ENCODE data around the gene PLEKHF1. TPM values are rescaled to one million over a fixed set of nuclear protein-coding genes. Genes with fewer than 3 reads are reported as not detected.

PLEKHF1 gene
- total and polyA plus RNA-seq, 2 of the 13 experiments (the other 11 are each of a cell fraction or from before 2014, with no cell fraction given): 2.9 to 3.8 TPM

GRCh38 chr19:29708554-29709439 is 43.5 kb downstream of the PLEKHF1 start (continued):
- TF ChIP-seq RFXANK (CRISPR knock-in tag; IDR thresholded peaks at IDR 0.05) (no peak), ZBTB33 (CRISPR knock-in tag; IDR thresholded peaks at IDR 0.05) (0 out of 2 replicates have a peak, but pooled peaks have one; percentile 13), ZNF232 (CRISPR knock-in tag; IDR thresholded peaks at IDR 0.05; ENCODE audit: borderline replicate concordance) (0 out of 2 replicates have a peak, but pooled peaks have one; percentile 34), ZNF792 (CRISPR knock-in tag; IDR thresholded peaks at IDR 0.05) (peak; percentile 43; the same call in 1 of the 2 replicates), HDAC2 (CRISPR knock-in tag; IDR thresholded peaks at IDR 0.05) (peak; percentile 57), GFI1 (CRISPR knock-in tag; IDR thresholded peaks at IDR 0.05; ENCODE audit: borderline replicate concordance) (peak; percentile 60; the same call in 1 of the 2 replicates), ZNF615 (CRISPR knock-in tag; IDR thresholded peaks at IDR 0.05; ENCODE audit: borderline replicate concordance) (no peak), HMG20A (CRISPR knock-in tag; IDR thresholded peaks at IDR 0.05; ENCODE audit: borderline replicate concordance) (no peak; the same call in 1 of the 2 replicates), ZNF431 (CRISPR knock-in tag; IDR thresholded peaks at IDR 0.05; ENCODE audit: borderline replicate concordance, low read depth) (no peak)
- TF ChIP-seq, protein P1, sequence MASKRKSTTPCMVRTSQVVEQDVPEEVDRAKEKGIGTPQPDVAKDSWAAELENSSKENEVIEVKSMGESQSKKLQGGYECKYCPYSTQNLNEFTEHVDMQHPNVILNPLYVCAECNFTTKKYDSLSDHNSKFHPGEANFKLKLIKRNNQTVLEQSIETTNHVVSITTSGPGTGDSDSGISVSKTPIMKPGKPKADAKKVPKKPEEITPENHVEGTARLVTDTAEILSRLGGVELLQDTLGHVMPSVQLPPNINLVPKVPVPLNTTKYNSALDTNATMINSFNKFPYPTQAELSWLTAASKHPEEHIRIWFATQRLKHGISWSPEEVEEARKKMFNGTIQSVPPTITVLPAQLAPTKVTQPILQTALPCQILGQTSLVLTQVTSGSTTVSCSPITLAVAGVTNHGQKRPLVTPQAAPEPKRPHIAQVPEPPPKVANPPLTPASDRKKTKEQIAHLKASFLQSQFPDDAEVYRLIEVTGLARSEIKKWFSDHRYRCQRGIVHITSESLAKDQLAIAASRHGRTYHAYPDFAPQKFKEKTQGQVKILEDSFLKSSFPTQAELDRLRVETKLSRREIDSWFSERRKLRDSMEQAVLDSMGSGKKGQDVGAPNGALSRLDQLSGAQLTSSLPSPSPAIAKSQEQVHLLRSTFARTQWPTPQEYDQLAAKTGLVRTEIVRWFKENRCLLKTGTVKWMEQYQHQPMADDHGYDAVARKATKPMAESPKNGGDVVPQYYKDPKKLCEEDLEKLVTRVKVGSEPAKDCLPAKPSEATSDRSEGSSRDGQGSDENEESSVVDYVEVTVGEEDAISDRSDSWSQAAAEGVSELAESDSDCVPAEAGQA (IDR thresholded peaks at IDR 0.05; ENCODE audit: low read depth): peak; percentile 30; the same call in 1 of the 2 replicates
- TF ChIP-seq, protein P1 (CRISPR knock-in tag; IDR thresholded peaks at IDR 0.05; ENCODE audit: borderline replicate concordance): no peak
- TF ChIP-seq, protein P2, sequence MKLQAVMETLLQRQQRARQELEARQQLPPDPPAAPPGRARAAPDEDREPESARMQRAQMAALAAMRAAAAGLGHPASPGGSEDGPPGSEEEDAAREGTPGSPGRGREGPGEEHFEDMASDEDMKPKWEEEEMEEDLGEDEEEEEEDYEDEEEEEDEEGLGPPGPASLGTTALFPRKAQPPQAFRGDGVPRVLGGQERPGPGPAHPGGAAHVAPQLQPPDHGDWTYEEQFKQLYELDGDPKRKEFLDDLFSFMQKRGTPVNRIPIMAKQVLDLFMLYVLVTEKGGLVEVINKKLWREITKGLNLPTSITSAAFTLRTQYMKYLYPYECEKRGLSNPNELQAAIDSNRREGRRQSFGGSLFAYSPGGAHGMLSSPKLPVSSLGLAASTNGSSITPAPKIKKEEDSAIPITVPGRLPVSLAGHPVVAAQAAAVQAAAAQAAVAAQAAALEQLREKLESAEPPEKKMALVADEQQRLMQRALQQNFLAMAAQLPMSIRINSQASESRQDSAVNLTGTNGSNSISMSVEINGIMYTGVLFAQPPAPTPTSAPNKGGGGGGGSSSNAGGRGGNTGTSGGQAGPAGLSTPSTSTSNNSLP (IDR thresholded peaks at IDR 0.05; ENCODE audit: low read depth, low read length): peak; percentile 70; the same call in 1 of the 2 replicates
- TF ChIP-seq, protein P3, sequence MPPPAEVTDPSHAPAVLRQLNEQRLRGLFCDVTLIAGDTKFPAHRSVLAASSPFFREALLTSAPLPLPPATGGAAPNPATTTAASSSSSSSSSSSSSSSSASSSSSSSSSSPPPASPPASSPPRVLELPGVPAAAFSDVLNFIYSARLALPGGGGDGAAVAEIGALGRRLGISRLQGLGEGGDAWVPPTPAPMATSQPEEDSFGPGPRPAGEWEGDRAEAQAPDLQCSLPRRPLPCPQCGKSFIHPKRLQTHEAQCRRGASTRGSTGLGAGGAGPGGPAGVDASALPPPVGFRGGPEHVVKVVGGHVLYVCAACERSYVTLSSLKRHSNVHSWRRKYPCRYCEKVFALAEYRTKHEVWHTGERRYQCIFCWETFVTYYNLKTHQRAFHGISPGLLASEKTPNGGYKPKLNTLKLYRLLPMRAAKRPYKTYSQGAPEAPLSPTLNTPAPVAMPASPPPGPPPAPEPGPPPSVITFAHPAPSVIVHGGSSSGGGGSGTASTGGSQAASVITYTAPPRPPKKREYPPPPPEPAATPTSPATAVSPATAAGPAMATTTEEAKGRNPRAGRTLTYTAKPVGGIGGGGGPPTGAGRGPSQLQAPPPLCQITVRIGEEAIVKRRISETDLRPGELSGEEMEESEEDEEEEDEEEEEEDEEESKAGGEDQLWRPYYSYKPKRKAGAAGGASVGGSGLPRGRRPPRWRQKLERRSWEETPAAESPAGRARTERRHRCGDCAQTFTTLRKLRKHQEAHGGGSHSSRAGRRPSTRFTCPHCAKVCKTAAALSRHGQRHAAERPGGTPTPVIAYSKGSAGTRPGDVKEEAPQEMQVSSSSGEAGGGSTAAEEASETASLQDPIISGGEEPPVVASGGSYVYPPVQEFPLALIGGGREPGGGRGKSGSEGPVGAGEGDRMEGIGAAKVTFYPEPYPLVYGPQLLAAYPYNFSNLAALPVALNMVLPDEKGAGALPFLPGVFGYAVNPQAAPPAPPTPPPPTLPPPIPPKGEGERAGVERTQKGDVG (CRISPR knock-in tag; IDR thresholded peaks at IDR 0.05; ENCODE audit: borderline replicate concordance): no peak
